Heart left ventricle (tissue), 16 donors: ENCODE measurements around the gene TIAM2. TPM values are rescaled to one million over a fixed set of nuclear protein-coding genes. Genes with fewer than 3 reads are reported as not detected.
A peak's percentile ranks its signal among the peaks of the same experiment; 100 is the strongest.

Source experiments
- ATAC-seq, 4 donors: fragments of 200-7000 bp; cut with Tn5 transposase; one replicate each; pipeline ENCODE4 v1.9.1; 2020 to 2022; ENCODE audit warnings: moderate library complexity in 4 of 4, mild to moderate bottlenecking in 3 of 4, moderate number of reproducible peaks in 1 of 4
- DNase-seq, 5 donors: peaks; one replicate each; pipeline ENCODE4 v3.0.0-alpha.2; 2020
- H3K27ac ChIP-seq, 12 donors: fragments of 200-600 bp; sonication (generic) in 4 of 12; one replicate each; pipeline versions ENCODE4 v1.5.0 to v1.8.0; 2016 to 2022; ENCODE audit warnings: mild to moderate bottlenecking in 2 of 12
- H3K27me3 ChIP-seq, 9 donors: fragments of 200-600 bp; sonication (generic) in 2 of 9; one replicate each; pipeline versions ENCODE4 v1.5.1 to v1.8.0; 2016 to 2022; ENCODE audit warnings: mild to moderate bottlenecking in 3 of 9
- H3K36me3 ChIP-seq, 9 donors: fragments of 200-600 bp; sonication (generic) in 2 of 9; one replicate each; pipeline versions ENCODE4 v1.5.0 to v1.8.0; 2018 to 2022; ENCODE audit warnings: mild to moderate bottlenecking in 2 of 9
- H3K4me1 ChIP-seq, 12 donors: fragments of 200-600 bp; sonication (generic) in 4 of 12; one replicate each; pipeline versions ENCODE4 v1.5.0 to v1.8.0; 2016 to 2022; ENCODE audit warnings: mild to moderate bottlenecking in 3 of 12
- H3K4me3 ChIP-seq, 12 donors: fragments of 200-600 bp; sonication (generic) in 4 of 12; one replicate each; pipeline versions ENCODE4 v1.5.0 to v1.8.0; 2017 to 2022; ENCODE audit warnings: mild to moderate bottlenecking in 9 of 12, moderate library complexity in 4 of 12
- H3K9me3 ChIP-seq, 12 donors: fragments of 200-600 bp; sonication (generic) in 4 of 12; one replicate each; pipeline versions ENCODE4 v1.5.0 to v1.8.0; 2016 to 2022; ENCODE audit warnings: mild to moderate bottlenecking in 1 of 12
- POLR2A ChIP-seq, 2 donors: fragments of 450-650 bp; IDR thresholded peaks; one replicate each; pipeline ENCODE4 v1.6.1; 2017; ENCODE audit warnings: antibody characterized with exemption in 2 of 2, mild to moderate bottlenecking in 2 of 2, moderate library complexity in 2 of 2
- WGBS, 4 donors: extraction: QIAGEN DNeasy Blood & Tissue Kit in 2 of 4; methylation state at CpG; one replicate each; pipeline versions ENCODE4 v1.1.5 to v1.1.7; 2013 to 2018; 5-methylcytosine and 5-hydroxymethylcytosine counted together
- intact Hi-C, 10 donors: fragments of 100-400 bp; cut with DNase I; formaldehyde crosslinking; loops; one replicate each; pipeline versions ENCODE4 v1.11.1 to v1.14.2; 2022
- polyA plus RNA-seq, 2 donors: library from polyadenylated mRNA; stranded (reverse); fragments of 200-250 nt; gene quantifications; one replicate each; pipeline ENCODE4 v1.2.3, GENCODE V29; 2013
- total RNA-seq, 9 donors: library from RNA; depleted of rRNA in 2 of 9; stranded (reverse); fragments of >200 nt in 2 of 9; fragmentation: NEBNext Ultra II Directional in 3 of 9; extraction: Animal tissue kit (Norgen Biotek cat#: 25700) in 3 of 9; gene quantifications; one replicate each; pipeline versions ENCODE4 v1.1.0 to v1.2.4, GENCODE V29; 2016 to 2023
- TF ChIP-seq, protein P1 (sequence below), 12 donors: fragments of 200-600 bp; sonication (generic) in 4 of 12; IDR thresholded peaks; one replicate each; pipeline versions ENCODE4 v1.5.0 to v1.8.0; 2018 to 2022; ENCODE audit warnings: antibody characterized with exemption in 12 of 12, mild to moderate bottlenecking in 5 of 12
- donor health status: ischemic (EF 13 %, LVEDD 7.1; RV severe dilation, severe dysfunction).
- donor health status: healthy with polysubstance abuse.
- donor health status: DM: no; HTN: yes; CAD: no.
- donor health status: DM: no; HTN: no; CAD: no.
- donor health status: ischemic (EF 25% LVEDD 6.9; RV normal size, moderate dysfunction).
- donor health status: ischemic (EF 25% LVEDD 5.7; RV mildly dilated, moderate dysfunction).
- donor health status: healthy.
- donor health status: DM: yes; HTN: yes; CAD: no.
- donor health status: ischemic (EF 35%, LVEDD 5.7; RV mildly dilated, moderate dysfunction).
- donor health status: nonischemic (EF 11% LVEDD 7.7; RV severe dilation, severe dysfunction).
- donor health status: DM: yes; HTN: yes; CAD: no.
- donor health status: PGD.
- donor health status: ischemic (EF 29% LVEDD 5.4; RV normal size, mild dysfunction).
- donor health status: nonischemic (EF 23%, LVEDD 6.1; RV moderate dilation, normal function).

TIAM2 gene
- total and polyA plus RNA-seq, 11 donors, result 4.6 to 16.5 (median 12.6) TPM

DNA sequence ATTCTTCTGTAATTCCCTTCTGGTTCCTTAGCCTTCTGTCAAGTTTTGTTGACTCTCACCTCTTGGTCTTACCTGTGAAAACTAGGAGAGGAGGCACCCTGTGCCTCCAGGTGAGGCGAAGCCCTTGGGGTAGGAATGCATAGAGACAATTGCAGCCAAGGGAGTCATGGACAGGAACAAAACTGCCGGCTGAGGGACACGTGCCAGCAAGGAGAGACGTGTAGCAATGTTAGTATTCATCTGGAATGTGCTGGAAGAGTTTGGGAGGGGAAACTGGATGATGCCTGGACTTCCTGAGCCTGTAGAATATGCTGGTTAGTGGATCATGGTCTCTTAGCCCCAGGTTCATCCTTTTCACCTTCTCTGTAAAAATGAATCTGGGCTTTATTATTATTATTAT lies 3.9 kb upstream of the TIAM2 start:
- intact Hi-C loops, result no loop called here
- DNase-seq (no peak), ATAC-seq (no peak)
- Histone ChIP-seq H3K27me3 (peaks cover 0 to 19% (median 0%) of the 10 kb centered on the region in 9 donors), H3K9me3 (no peaks in the 10 kb centered on the region), H3K4me1 (peaks cover 0 to 16% (median 4%) of the 10 kb centered on the region in 12 donors), H3K36me3 (no peaks in the 10 kb centered on the region), H3K4me3 (no peak overlapping the region), H3K27ac (no peak overlapping the region)
- no peak for TF ChIP-seq POLR2A (IDR thresholded peaks at IDR 0.05)
- TF ChIP-seq, protein P1, sequence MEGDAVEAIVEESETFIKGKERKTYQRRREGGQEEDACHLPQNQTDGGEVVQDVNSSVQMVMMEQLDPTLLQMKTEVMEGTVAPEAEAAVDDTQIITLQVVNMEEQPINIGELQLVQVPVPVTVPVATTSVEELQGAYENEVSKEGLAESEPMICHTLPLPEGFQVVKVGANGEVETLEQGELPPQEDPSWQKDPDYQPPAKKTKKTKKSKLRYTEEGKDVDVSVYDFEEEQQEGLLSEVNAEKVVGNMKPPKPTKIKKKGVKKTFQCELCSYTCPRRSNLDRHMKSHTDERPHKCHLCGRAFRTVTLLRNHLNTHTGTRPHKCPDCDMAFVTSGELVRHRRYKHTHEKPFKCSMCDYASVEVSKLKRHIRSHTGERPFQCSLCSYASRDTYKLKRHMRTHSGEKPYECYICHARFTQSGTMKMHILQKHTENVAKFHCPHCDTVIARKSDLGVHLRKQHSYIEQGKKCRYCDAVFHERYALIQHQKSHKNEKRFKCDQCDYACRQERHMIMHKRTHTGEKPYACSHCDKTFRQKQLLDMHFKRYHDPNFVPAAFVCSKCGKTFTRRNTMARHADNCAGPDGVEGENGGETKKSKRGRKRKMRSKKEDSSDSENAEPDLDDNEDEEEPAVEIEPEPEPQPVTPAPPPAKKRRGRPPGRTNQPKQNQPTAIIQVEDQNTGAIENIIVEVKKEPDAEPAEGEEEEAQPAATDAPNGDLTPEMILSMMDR (IDR thresholded peaks at IDR 0.05), result no peak
- 40 to 64% (median 47%) methylated on average over 4 of the region's 4 CpGs for WGBS, 4 donors

DNA sequence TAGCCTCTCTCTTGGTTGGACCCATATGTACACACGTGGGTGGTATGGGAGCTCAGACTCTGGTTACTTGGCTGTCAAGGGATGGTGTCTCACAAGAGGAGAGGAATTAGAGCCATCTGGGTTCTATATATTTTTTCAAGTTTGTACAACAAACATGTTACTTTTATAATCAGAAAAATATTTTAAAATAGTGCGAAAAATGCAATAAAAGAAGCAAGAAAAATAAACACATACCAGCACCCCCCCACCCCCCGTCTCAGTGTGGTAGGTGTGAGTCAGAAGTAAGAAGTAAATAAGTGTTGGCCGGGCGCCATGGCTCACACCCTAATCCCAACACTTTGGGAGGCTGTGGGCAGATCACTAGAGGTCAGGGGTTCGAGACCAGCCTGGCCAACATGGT lies 2.1 kb upstream of the TIAM2 start:
- ATAC-seq, result no peak
- Histone ChIP-seq H3K27me3 (peaks cover 0 to 37% (median 0%) of the 10 kb centered on the region in 9 donors), H3K4me3 (no peak overlapping the region), H3K36me3 (no peaks in the 10 kb centered on the region), H3K4me1 (peaks cover 0 to 16% (median 5%) of the 10 kb centered on the region in 12 donors), H3K9me3 (no peaks in the 10 kb centered on the region), H3K27ac (no peak overlapping the region)
- no peak for DNase-seq
- no peak for TF ChIP-seq POLR2A (IDR thresholded peaks at IDR 0.05)
- TF ChIP-seq, protein P1 (IDR thresholded peaks at IDR 0.05), result no peak
- intact Hi-C loops, result no loop called here
- 86 to 93% (median 92%) methylated on average over 6 of the region's 6 CpGs for WGBS, 4 donors

DNA sequence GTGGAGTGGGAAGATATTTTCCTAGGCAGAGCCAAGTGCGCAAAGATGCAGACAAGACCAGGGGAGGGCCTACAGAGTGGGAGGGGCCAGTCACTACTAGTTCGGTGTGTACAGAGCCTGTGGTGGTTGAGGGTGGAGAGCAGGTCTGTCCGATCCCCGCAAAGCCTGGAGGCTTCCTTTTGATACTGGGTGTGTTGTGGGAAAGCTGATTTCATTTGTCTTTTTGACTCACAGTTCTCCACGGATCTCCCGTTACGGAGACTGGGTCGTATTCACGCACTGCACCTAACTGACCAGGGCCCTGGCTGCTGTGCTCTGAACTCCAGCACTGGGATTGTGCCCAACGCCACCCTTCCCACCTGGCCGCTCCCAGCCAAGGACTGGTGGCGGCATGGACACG lies 1.4 kb upstream of the TIAM2 start:
- intact Hi-C loops, result no loop called here
- no peak for ATAC-seq

DNA sequence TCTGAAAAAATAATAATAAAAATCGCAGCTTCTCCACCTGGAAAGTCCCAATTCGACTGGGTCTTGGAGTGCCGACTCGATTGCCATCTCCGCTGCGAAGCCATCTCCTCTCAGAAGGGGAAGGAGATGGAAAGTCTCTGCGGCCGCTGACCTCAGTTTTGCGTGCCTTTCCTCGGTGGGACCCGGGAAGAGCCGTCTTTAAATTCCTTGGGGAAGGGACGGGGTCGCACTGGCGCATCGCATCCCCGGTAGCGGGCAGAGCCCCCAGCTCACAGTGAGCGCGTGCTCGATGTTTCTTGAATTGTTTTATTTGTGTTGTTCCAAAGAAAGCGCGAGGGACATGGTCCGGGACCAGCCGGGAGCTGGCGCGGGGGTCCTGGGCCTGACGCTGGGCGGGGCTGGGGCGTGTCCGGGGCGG lies 270 bp upstream of the TIAM2 start:
- Histone ChIP-seq H3K27ac (peak overlapping the region in 1 of 12 donors; percentile 48), H3K27me3 (peaks cover 0 to 40% (median 3%) of the 10 kb centered on the region in 9 donors), H3K4me3 (peak overlapping the region in 11 of 12 donors; percentile 43 to 68 (median 60)), H3K36me3 (no peaks in the 10 kb centered on the region), H3K4me1 (peaks cover 0 to 16% (median 5%) of the 10 kb centered on the region in 12 donors), H3K9me3 (no peaks in the 10 kb centered on the region)
- WGBS, 4 donors, result 12 to 28% (median 20%) methylated on average over 12 to 32 of the region's 32 CpGs
- intact Hi-C loops, result no loop called here
- ATAC-seq (no peak), DNase-seq (no peak)
- TF ChIP-seq, protein P1 (IDR thresholded peaks at IDR 0.05), result no peak
- TF ChIP-seq POLR2A (IDR thresholded peaks at IDR 0.05), result no peak

More for the DNA sequence above, 1.4 kb upstream of the TIAM2 start:
- WGBS, 4 donors, result 93 to 97% (median 95%) methylated on average over 13 of the region's 13 CpGs
- Histone ChIP-seq H3K27me3 (peaks cover 0 to 40% (median 0%) of the 10 kb centered on the region in 9 donors), H3K9me3 (no peaks in the 10 kb centered on the region), H3K27ac (no peak overlapping the region), H3K4me3 (no peak overlapping the region), H3K36me3 (no peaks in the 10 kb centered on the region), H3K4me1 (peaks cover 0 to 16% (median 5%) of the 10 kb centered on the region in 12 donors)
- TF ChIP-seq, protein P1 (IDR thresholded peaks at IDR 0.05), result no peak
- no peak for TF ChIP-seq POLR2A (IDR thresholded peaks at IDR 0.05)
- no peak for DNase-seq
